ENCODE data around the gene CACNA1H.
A peak's percentile ranks its signal among the peaks of the same experiment; 100 is the strongest.
"Not testable (repeated sequence)": the region's sequence is repeated elsewhere in the genome, so short reads cannot be mapped to it uniquely, and the experiment has no call there.

Gene CACNA1H

DNA sequence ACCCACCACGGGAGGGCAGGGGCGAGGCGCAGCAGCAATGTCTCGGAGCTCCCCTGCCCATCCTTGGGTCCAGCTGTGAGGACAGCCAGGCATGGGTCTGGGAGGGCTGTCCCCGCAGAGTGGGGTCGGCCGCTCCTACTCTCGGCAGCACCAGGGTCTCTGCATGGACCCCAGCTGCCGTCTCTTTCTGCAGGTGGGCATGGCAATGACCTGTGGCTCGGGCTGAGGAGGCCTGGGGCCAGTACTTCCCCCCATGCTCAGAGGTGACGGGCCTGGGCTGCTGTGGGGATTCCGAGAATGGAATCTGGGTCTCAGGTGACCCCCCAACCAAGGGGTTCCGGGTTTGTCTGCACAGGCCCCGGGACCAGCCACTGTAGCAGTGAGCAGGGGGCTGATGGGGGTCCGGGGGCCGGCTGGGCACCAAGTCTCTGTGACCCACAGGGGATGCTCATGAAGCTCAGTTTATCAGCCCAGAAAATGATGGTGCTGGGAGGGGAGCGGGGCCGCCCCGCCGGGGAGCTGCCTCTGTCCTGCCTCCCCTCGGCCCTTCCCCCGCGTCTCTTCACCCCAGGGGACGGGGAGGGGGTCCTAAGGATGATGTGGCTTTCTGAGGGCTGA, 23.5 kb downstream of the CACNA1H start:
- no peak for DNase-seq

GRCh38 chr16:1177053-1177452, 24.1 kb downstream of the CACNA1H start:
- DNase-seq = no peak

- DNase-seq = no peak
These were observed 24.8 kb downstream of the CACNA1H start for GRCh38 chr16:1177750-1178149.

GRCh38 chr16:1178295-1178910, 25.5 kb downstream of the CACNA1H start:
- no peak for DNase-seq

DNA sequence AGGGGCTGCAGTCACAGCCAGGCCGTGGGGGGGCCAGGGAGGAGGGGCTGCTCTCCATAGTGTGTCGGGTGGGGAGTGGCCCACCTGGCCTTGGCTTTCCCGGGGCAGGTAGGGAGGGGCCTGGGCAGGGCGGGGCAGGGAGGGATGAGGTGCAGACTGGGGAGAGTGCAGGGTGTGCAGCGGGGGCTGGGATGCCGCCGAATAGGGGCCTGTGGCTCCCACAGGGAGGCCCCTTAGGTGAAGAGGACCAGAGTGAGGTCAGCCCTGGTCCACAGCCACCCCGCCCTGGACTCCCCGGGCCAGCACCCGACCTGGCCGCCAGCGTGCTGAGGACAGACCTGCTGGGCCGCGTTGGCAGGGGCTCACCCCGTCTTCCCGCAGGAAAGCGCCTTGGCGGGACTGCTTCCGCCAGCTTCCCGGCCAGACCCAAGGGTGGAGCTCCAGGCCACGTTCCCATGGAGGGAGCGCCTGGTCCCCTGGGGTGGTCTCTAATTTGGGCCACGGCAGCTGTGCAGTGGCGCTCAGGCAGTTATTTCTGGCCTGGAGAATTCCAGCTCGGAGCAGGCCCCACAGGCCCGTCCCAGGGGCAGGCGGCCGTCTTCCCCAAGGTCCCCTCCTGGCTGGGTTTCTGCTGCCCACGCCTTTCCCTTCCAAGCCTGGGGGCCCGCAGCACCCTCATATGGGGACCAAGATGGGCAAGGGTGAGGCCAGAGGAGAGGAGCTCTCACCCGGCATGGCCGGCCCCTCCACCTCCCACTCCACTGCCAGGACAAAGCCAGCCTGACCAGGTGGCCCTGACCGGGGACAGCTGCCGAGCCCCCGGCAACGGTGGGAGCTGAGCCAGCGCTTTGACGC, 27.9 kb downstream of the CACNA1H start:
- no peak for DNase-seq

GRCh38 chr16:1181404-1182315, 28.8 kb downstream of the CACNA1H start:
- DNase-seq = no peak

- peak; percentile 60 for DNase-seq
These were observed 29.4 kb downstream of the CACNA1H start for GRCh38 chr16:1182316-1182671.

- DNase-seq = peak; percentile 42
These were observed 30.3 kb downstream of the CACNA1H start for GRCh38 chr16:1182950-1183907.

DNA sequence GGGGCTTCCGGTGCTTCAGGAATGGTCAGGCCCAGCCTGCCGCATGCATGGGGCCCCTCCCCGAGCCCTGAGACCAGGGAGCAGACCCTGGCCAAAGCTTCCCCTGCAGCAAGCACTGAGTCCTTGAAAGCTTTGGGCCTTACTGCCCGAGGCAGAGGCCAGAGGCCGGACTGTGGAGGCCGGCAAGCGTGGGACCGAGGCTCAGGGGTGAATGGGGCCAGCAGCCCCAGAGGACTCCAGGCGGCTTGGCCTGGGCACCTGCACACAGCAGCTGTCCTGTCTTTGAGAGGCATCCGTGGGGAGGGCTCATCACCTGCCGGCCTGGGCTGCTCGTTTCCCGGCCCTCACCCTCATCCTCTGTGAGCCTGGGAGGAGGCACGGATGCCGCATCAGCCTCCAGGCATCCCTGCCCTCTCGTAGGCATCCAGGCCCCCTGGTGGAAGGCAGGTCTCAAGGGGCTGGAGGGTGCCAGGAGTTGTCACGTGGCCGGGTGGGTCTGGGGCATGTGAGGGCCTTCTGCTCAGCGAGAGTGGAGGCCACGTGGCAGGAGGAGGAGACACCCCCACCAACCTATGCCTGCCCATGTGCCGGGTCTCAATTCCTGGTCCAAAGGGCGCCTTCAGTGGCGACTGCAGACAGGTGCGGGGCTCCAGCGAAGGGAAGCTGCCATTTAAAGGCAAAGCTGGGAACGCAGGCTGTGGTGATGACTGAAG, 31.4 kb downstream of the CACNA1H start:
- no peak for DNase-seq

DNA sequence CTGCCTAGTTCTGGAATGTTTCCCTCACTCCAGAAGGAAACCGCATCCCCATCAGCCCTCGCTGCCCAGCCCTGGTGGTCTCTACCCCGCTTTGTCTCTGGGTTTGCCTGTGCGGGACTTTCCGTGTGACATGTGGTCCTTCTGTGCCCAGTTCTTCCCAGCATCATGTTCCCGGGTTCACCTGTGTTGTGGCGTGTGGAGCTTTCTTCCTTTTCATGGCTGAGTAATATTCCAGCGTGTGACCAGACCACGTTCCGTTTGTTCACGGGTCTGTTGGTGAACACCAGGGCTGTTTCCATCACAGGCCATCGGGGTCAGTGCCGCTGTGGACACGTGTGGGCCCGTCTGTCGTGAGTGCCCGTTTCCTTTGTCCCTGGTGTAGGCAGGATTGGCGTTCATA, 32.1 kb downstream of the CACNA1H start:
- no peak for DNase-seq

GRCh38 chr16:1185460-1186207, 32.7 kb downstream of the CACNA1H start:
- DNase-seq = not testable (repeated sequence)

- no peak for DNase-seq
These were observed 35.7 kb downstream of the CACNA1H start for GRCh38 chr16:1188432-1189189.

DNA sequence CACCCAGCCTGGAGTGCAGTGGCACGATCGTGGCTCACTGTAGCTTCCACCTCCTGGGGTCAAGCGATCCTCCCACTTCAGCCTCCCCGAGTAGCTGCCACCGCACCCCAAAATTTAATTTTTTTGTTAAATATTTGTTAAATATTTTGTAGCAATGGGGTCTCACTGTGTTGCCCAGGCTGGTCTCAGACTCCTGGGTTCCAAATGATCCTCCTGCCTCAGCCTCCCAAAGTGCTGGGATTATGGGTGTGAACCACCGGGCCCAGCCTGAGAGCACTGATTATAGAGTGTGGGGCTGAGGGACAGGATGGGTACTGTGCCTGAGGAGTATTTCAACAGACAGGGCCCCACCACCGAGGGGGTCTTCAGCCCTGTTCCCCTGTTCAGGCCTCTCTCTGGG, 36.5 kb downstream of the CACNA1H start:
- no peak for DNase-seq

GRCh38 chr16:1190789-1191188, 37.9 kb downstream of the CACNA1H start:
- DNase-seq = not testable (repeated sequence)

- no peak for DNase-seq
These were observed 39.6 kb downstream of the CACNA1H start for GRCh38 chr16:1192384-1193073.

- DNase-seq = no peak
These were observed 40.4 kb downstream of the CACNA1H start for GRCh38 chr16:1193143-1193824.

GRCh38 chr16:1193825-1194581, 41.1 kb downstream of the CACNA1H start:
- no peak for DNase-seq

All from T1000 (cell line).